Right lobe of liver (tissue), 4 donors: ENCODE measurements around the gene TEX11.
"Not testable (repeated sequence)": the region's sequence is repeated elsewhere in the genome, so short reads cannot be mapped to it uniquely, and the experiment has no call there.

Experiments used
- CTCF ChIP-seq, 4 donors: fragments of 200-600 bp in 3 of 4; fragments of 450-650 bp in 1 of 4; IDR thresholded peaks; one replicate each; pipeline versions ENCODE4 v1.5.1 to v1.8.0; 2016 to 2022; ENCODE audit warnings: antibody characterized with exemption in 4 of 4, mild to moderate bottlenecking in 2 of 4
- POLR2A ChIP-seq: fragments of 450-650 bp; IDR thresholded peaks from one replicate; pipeline ENCODE4 v1.6.1; 2017; ENCODE audit warnings: antibody characterized with exemption, mild to moderate bottlenecking
- donor health status: DM: no; HTN: no; CAD: no.
- donor health status: DM: no; HTN: no; CAD: no.
- donor health status: DM: no; HTN: yes; CAD: no.

- not testable (repeated sequence) for TF ChIP-seq CTCF (IDR thresholded peaks at IDR 0.05); POLR2A
Observed at GRCh38 chrX:70679455-70679854, 229.1 kb downstream of the TEX11 start.
